Measurements from ENCODE around the gene ERVFRD-1. TPM values are rescaled to one million over a fixed set of nuclear protein-coding genes. Genes with fewer than 3 reads are reported as not detected.

The ERVFRD-1 gene
- total and polyA plus RNA-seq, 5 donors from 2014 or later, result 0.09 TPM; not detected in 4

DNA sequence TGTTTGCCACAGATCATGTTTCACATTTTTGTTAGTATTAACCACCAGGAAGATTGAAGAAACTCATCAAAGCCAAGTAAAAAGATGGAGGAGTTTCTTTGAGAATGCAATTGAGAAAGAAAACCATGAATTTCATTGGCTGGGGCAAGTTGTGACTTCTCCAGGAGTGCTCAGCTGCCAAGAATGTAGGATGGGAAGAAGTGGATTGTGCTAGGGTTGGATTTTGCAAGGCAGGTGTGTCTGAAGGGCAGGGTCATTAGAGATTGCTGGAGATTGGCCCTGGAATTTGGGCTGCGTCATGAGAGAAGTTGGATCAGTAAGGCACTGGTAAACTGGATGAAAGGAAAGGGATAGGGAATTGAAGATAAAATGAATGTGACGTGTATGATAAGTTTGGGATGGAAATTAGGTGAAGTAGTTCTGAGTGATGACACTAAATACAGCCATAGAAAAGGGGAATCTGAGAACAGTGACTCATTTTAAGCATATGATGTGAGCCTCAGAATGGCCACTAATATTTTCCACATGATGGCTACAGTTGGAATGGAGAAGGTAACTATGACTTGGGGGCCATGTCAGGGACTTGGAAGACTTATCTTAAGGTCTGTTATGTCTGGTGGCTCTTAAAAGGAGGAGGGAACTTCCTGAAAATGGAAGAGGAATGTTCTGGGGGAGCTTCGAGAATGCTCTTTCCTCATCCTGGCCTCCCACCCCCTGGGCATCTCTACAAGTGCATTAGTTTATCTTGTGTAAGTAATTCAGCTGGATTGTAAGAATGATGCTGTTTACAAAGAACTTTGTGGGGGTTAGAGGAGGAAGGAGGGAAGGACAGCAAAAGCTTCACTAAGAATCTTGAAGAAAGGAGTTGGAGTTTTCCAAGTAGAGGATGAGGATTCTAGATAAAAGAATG is 27.8 kb upstream of the ERVFRD-1 start:
- DNase-seq (no peak), ATAC-seq (ENCODE audit: low read depth in 2 of 2) (no peak)
- H3K36me3 Mint-ChIP-seq, result peaks cover 11% of the 10 kb centered on the region
- no peak overlapping the region for H3K27ac Mint-ChIP-seq
- no peak overlapping the region for H3K4me3 Mint-ChIP-seq
- no peaks in the 10 kb centered on the region for H3K27me3 Mint-ChIP-seq
- no peaks in the 10 kb centered on the region for H3K9me3 ChIP-seq (ENCODE audit: control insufficient read depth in 2 of 2, low read length in 2 of 2)
- no peaks in the 10 kb centered on the region for H3K4me1 ChIP-seq (ENCODE audit: control insufficient read depth, insufficient read depth, low read length, poor library complexity, severe bottlenecking)
- no peak overlapping the region for H3K27ac ChIP-seq (ENCODE audit: insufficient read depth, low read length, poor library complexity, severe bottlenecking)
- no peaks in the 10 kb centered on the region for H3K27me3 ChIP-seq (ENCODE audit: control insufficient read depth, insufficient read depth, low read length)
- H3K9me3 Mint-ChIP-seq, result peaks cover 0 to 2% (median 0%) of the 10 kb centered on the region in 7 donors
- H3K4me1 Mint-ChIP-seq, result peaks cover 0 to 12% (median under 1%) of the 10 kb centered on the region in 4 donors
- H3K4me3 ChIP-seq (ENCODE audit: low read depth, low read length), result no peak overlapping the region
- H3K36me3 ChIP-seq (ENCODE audit: control insufficient read depth, insufficient read depth, low read length), result peaks cover 14% of the 10 kb centered on the region

DNA sequence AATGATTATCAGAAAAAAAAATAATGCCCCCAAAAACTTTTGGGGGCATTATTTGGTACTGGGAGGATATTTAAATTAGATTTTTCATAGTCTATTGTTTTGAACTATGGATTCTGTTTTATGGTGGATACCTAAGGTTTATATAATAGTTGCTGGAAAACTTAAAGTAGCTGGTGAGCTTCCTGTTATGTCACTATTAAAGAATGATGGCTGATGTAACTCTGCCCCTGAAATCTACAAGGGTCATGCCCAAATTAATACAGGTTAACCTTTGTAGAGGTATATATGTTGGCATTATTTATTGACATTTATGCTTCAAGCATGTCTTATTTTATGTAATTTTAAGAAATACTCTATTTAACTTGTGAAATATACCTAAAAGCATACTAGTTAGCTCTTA is 25.3 kb upstream of the ERVFRD-1 start:
- ATAC-seq (ENCODE audit: low read depth in 2 of 2), result no peak
- no peak overlapping the region for H3K27ac Mint-ChIP-seq
- no peaks in the 10 kb centered on the region for H3K27me3 Mint-ChIP-seq
- Histone ChIP-seq H3K4me1 (ENCODE audit: control insufficient read depth, insufficient read depth, low read length, poor library complexity, severe bottlenecking) (no peaks in the 10 kb centered on the region), H3K4me3 (ENCODE audit: low read depth, low read length) (no peak overlapping the region), H3K27ac (ENCODE audit: insufficient read depth, low read length, poor library complexity, severe bottlenecking) (no peak overlapping the region), H3K27me3 (ENCODE audit: control insufficient read depth, insufficient read depth, low read length) (no peaks in the 10 kb centered on the region), H3K9me3 (ENCODE audit: control insufficient read depth in 2 of 2, low read length in 2 of 2) (no peaks in the 10 kb centered on the region), H3K36me3 (ENCODE audit: control insufficient read depth, insufficient read depth, low read length) (peaks cover 16% of the 10 kb centered on the region)
- peaks cover 14% of the 10 kb centered on the region for H3K36me3 Mint-ChIP-seq
- no peak for DNase-seq
- peaks cover 0 to 2% (median 0%) of the 10 kb centered on the region in 7 donors for H3K9me3 Mint-ChIP-seq
- H3K4me1 Mint-ChIP-seq, result peaks cover 0 to 17% (median 4%) of the 10 kb centered on the region in 4 donors
- H3K4me3 Mint-ChIP-seq, result no peak overlapping the region

DNA sequence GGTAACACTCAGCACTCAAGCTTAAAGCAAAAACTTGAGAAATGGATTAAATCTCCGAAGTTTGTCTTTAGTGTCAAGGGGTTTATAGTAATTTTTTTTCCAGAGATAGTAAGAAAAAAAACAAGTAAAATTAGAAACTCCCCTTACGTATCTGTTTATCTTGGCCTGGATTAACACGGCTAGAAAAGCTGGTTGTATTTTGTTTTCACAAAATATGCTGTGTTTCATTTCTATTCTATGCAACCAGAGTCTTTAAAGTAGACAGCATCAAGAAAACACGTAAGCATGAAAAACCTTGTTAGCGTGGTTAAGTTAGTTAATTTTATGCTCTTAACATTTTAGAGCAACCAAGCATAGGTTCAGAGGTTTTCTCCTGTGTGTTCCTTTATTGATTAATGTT is 21.8 kb upstream of the ERVFRD-1 start:
- Mint-ChIP-seq H3K4me1 (peaks cover 18 to 26% (median 20%) of the 10 kb centered on the region in 4 donors), H3K36me3 (peaks cover 14% of the 10 kb centered on the region), H3K27ac (no peak overlapping the region), H3K9me3 (peaks cover 0 to 1% (median 0%) of the 10 kb centered on the region in 7 donors), H3K4me3 (no peak overlapping the region), H3K27me3 (no peaks in the 10 kb centered on the region)
- Histone ChIP-seq H3K27ac (ENCODE audit: insufficient read depth, low read length, poor library complexity, severe bottlenecking) (no peak overlapping the region), H3K36me3 (ENCODE audit: control insufficient read depth, insufficient read depth, low read length) (peaks cover 16% of the 10 kb centered on the region), H3K4me3 (ENCODE audit: low read depth, low read length) (no peak overlapping the region), H3K4me1 (ENCODE audit: control insufficient read depth, insufficient read depth, low read length, poor library complexity, severe bottlenecking) (no peaks in the 10 kb centered on the region), H3K9me3 (ENCODE audit: control insufficient read depth in 2 of 2, low read length in 2 of 2) (no peaks in the 10 kb centered on the region), H3K27me3 (ENCODE audit: control insufficient read depth, insufficient read depth, low read length) (no peaks in the 10 kb centered on the region)
- no peak for ATAC-seq (ENCODE audit: low read depth in 2 of 2)
- DNase-seq, result no peak

DNA sequence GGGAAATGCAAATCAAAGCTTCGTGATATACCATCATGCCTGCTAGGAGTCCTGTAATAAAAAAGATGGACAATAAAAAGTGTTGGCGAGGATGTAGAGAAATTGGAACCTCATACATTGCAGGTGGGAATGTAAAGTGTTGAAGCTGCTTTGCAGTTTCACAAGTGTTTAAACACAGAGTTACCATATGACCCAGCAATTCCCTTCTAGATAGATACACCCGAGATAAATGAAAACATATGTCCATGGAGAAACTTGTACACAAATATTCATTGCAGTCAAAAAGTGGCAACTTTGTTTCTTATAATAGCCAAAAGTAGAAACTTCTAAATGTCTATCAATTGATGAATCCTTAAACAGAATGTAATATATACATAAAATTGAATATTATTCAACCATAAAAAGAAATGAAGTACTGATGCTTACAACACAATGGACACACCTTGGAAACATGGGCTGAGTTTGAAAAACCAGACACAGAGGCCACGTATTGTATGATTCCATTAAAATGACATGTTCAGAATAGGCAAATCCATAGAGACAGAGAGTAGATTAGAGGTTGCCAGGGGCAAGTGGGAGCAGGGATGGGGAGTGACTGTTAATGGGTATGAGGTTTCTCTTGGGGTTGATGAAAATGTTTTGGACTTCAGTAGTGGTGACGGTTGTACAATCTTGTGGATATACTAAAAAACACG is 20.8 kb upstream of the ERVFRD-1 start:
- no peak overlapping the region for H3K4me3 Mint-ChIP-seq
- peaks cover 0 to 1% (median 0%) of the 10 kb centered on the region in 7 donors for H3K9me3 Mint-ChIP-seq
- H3K27ac Mint-ChIP-seq, result no peak overlapping the region
- H3K27me3 Mint-ChIP-seq, result no peaks in the 10 kb centered on the region
- Histone ChIP-seq H3K4me1 (ENCODE audit: control insufficient read depth, insufficient read depth, low read length, poor library complexity, severe bottlenecking) (no peaks in the 10 kb centered on the region), H3K36me3 (ENCODE audit: control insufficient read depth, insufficient read depth, low read length) (peaks cover 16% of the 10 kb centered on the region), H3K27me3 (ENCODE audit: control insufficient read depth, insufficient read depth, low read length) (no peaks in the 10 kb centered on the region), H3K9me3 (ENCODE audit: control insufficient read depth in 2 of 2, low read length in 2 of 2) (no peaks in the 10 kb centered on the region), H3K27ac (ENCODE audit: insufficient read depth, low read length, poor library complexity, severe bottlenecking) (no peak overlapping the region), H3K4me3 (ENCODE audit: low read depth, low read length) (no peak overlapping the region)
- peaks cover 18 to 26% (median 21%) of the 10 kb centered on the region in 4 donors for H3K4me1 Mint-ChIP-seq
- no peak for DNase-seq
- ATAC-seq (ENCODE audit: low read depth in 2 of 2), result no peak
- peaks cover 17% of the 10 kb centered on the region for H3K36me3 Mint-ChIP-seq

DNA sequence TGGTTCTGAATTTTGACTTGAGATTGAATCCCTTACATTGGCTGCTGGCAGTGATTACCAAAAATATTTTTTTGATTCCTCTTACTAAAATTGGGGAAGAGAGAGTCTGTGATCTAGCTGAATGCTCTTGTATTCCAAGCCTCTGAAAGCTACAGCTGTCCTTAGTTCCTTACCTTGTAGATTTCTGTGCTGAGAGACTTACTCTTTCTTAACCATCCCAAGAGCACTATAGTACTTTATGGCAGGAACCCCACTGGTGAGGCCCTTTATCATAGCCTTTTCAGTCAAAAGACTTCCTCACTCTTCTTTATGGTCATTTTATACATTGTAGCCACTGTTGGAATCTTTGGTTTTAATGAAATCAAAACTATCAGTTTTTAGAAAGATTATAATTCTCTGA is 19.1 kb upstream of the ERVFRD-1 start:
- peaks cover 14% of the 10 kb centered on the region for H3K36me3 ChIP-seq (ENCODE audit: control insufficient read depth, insufficient read depth, low read length)
- H3K9me3 Mint-ChIP-seq, result peaks cover 0 to 1% (median 0%) of the 10 kb centered on the region in 7 donors
- no peaks in the 10 kb centered on the region for H3K27me3 Mint-ChIP-seq
- peaks cover 18 to 26% (median 24%) of the 10 kb centered on the region in 4 donors for H3K4me1 Mint-ChIP-seq
- no peak for ATAC-seq (ENCODE audit: low read depth in 2 of 2)
- H3K36me3 Mint-ChIP-seq, result peaks cover 29% of the 10 kb centered on the region
- H3K27ac ChIP-seq (ENCODE audit: insufficient read depth, low read length, poor library complexity, severe bottlenecking), result no peak overlapping the region
- no peak overlapping the region for H3K4me3 Mint-ChIP-seq
- no peaks in the 10 kb centered on the region for H3K9me3 ChIP-seq (ENCODE audit: control insufficient read depth in 2 of 2, low read length in 2 of 2)
- H3K4me3 ChIP-seq (ENCODE audit: low read depth, low read length), result no peak overlapping the region
- no peaks in the 10 kb centered on the region for H3K27me3 ChIP-seq (ENCODE audit: control insufficient read depth, insufficient read depth, low read length)
- no peaks in the 10 kb centered on the region for H3K4me1 ChIP-seq (ENCODE audit: control insufficient read depth, insufficient read depth, low read length, poor library complexity, severe bottlenecking)
- no peak for DNase-seq
- H3K27ac Mint-ChIP-seq, result peak overlapping the region in 2 of 3 donors; percentile 20 to 44

DNA sequence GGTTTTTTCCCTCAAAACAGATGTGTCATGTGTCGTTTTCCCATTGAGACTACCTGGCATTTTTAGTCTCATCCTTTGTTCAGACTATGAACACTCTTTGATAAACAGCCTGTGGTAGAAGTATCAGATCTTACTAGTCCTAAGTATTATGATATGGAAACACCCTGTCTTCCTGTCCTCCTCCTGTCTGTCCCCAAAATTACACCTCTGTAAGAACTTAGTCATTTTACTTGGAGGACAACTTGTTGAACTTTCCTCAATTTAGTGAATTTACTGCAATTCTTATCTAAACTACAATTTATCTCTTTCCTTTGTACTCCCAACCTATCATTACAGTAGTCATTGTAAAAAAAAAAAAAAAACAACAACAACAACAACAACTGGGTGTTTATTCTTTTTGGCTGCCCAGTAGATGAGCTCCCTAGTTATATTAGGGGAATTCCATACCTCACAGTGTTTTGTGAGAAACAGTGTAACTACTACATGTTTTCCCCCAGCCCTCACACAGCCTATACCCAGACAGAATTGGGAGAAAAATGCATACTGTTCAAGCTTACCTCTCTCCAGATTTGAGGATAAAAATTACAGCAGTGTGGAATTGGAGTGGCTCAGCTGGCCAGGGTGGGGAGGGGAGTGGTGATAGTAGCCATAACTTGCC is 18.5 kb upstream of the ERVFRD-1 start:
- H3K9me3 ChIP-seq (ENCODE audit: control insufficient read depth in 2 of 2, low read length in 2 of 2), result no peaks in the 10 kb centered on the region
- no peak overlapping the region for H3K27ac ChIP-seq (ENCODE audit: insufficient read depth, low read length, poor library complexity, severe bottlenecking)
- no peak overlapping the region for H3K4me3 ChIP-seq (ENCODE audit: low read depth, low read length)
- Mint-ChIP-seq H3K27me3 (no peaks in the 10 kb centered on the region), H3K4me3 (no peak overlapping the region), H3K4me1 (peaks cover 18 to 26% (median 24%) of the 10 kb centered on the region in 4 donors), H3K36me3 (peaks cover 24% of the 10 kb centered on the region), H3K27ac (peak overlapping the region in 2 of 3 donors; percentile 20 to 44), H3K9me3 (peaks cover 0 to 1% (median 0%) of the 10 kb centered on the region in 7 donors)
- peaks cover 9% of the 10 kb centered on the region for H3K36me3 ChIP-seq (ENCODE audit: control insufficient read depth, insufficient read depth, low read length)
- DNase-seq (no peak), ATAC-seq (ENCODE audit: low read depth in 2 of 2) (no peak)
- H3K4me1 ChIP-seq (ENCODE audit: control insufficient read depth, insufficient read depth, low read length, poor library complexity, severe bottlenecking), result no peaks in the 10 kb centered on the region
- H3K27me3 ChIP-seq (ENCODE audit: control insufficient read depth, insufficient read depth, low read length), result no peaks in the 10 kb centered on the region

DNA sequence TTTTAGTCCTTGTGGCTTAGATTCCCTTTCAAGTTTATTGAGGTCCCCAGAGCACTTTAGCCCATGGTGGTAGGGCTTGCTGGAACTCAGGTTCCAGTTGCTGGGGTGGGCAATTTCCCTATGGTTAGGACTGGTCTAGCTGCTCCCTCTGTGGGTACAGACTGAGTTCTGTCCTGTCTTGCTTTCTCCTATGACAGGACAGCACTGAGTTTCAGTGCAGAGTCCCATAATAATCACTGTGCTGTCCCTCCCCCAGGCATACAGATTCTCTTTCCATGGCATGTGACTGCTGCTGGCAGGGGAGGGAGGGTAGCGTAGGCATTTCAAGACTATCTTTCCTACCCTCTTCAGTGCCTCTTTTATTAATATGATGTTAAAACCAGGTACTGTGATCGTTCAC is 17.1 kb upstream of the ERVFRD-1 start:
- no peak overlapping the region for H3K4me3 ChIP-seq (ENCODE audit: low read depth, low read length)
- peaks cover 15% of the 10 kb centered on the region for H3K36me3 Mint-ChIP-seq
- H3K4me1 Mint-ChIP-seq, result peaks cover 23 to 32% (median 26%) of the 10 kb centered on the region in 4 donors

More for the DNA sequence above, 17.1 kb upstream of the ERVFRD-1 start:
- Mint-ChIP-seq H3K27ac (no peak overlapping the region), H3K4me3 (no peak overlapping the region), H3K9me3 (peaks cover 0 to 1% (median 0%) of the 10 kb centered on the region in 7 donors), H3K27me3 (no peaks in the 10 kb centered on the region)
- Histone ChIP-seq H3K27ac (ENCODE audit: insufficient read depth, low read length, poor library complexity, severe bottlenecking) (no peak overlapping the region), H3K4me1 (ENCODE audit: control insufficient read depth, insufficient read depth, low read length, poor library complexity, severe bottlenecking) (no peaks in the 10 kb centered on the region), H3K27me3 (ENCODE audit: control insufficient read depth, insufficient read depth, low read length) (no peaks in the 10 kb centered on the region), H3K36me3 (ENCODE audit: control insufficient read depth, insufficient read depth, low read length) (no peaks in the 10 kb centered on the region), H3K9me3 (ENCODE audit: control insufficient read depth in 2 of 2, low read length in 2 of 2) (no peaks in the 10 kb centered on the region)
- ATAC-seq (ENCODE audit: low read depth in 2 of 2) (no peak), DNase-seq (no peak)

Data from CD4-positive, CD25-positive, alpha-beta regulatory T cell (primary cell).